NCI-H187 (cell line): ENCODE data around the gene TMEM190.

ENCODE experiments used
- DNase-seq, 2 experiments: peaks; one replicate each; lab custom pipeline; 2025; lab: John Stamatoyannopoulos, UW

The TMEM190 gene

GRCh38 chr19:55423225-55424005 lies 46.8 kb downstream of the TMEM190 start:
- no peak for DNase-seq

DNA sequence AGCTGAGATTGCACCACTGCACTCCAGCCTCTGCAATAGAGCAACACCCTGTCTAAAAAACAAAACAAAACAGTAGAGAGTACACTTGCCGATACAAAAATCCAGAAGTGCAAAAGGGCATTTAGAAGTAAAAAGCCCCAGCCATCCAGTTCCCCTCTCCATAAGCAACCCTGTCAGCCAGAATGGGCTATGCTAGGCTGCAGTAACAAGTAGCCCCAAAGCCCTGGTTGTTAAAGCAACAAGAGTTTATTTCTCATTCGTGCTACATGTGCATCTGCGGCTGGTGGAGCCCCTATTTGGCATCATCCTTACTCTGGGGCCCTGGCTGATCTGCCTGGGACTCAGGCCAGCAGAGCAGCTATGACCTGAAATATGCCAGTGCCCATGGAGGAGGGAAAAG lies 47.9 kb downstream of the TMEM190 start:
- no peak for DNase-seq

DNA sequence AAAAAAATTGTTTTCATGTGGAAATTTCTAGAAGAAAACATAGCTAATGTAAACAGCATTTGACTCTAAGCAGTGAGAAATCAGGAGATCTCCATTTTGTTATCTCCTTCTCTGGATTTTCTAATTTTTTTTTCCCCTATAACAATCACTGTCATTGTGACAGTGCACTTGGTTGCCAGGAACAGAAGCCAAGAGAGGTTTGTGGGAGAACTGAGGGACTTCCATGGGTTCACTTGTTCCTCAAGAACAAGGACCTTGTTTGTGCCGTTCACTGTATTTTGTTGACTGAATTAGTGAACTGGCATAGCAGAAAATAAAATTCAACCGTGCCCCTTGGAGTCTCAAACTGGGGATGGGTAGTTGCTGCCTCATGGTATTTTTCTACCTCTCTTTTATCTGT lies 49.4 kb downstream of the TMEM190 start:
- DNase-seq, result no peak
